Sigmoid colon (tissue), 7 donors: ENCODE data around the gene WNK2. TPM values are rescaled to one million over a fixed set of nuclear protein-coding genes. Genes with fewer than 3 reads are reported as not detected.

Experiments
- DNase-seq: peaks from one replicate; pipeline ENCODE4 v3.0.0-alpha.2; 2019
- H3K27ac ChIP-seq, 4 donors: fragments of 200-600 bp; sonication (generic); one replicate each; pipeline ENCODE4 v1.5.1; 2016 to 2019; ENCODE audit warnings: mild to moderate bottlenecking in 1 of 4
- H3K27me3 ChIP-seq, 3 donors: fragments of 200-600 bp; sonication (generic); one replicate each; pipeline ENCODE4 v1.5.1; 2019; ENCODE audit warnings: mild to moderate bottlenecking in 1 of 3
- H3K36me3 ChIP-seq, 4 donors: fragments of 200-600 bp; sonication (generic); one replicate each; pipeline ENCODE4 v1.5.1; 2016 to 2019
- H3K4me1 ChIP-seq, 4 donors: fragments of 200-600 bp; sonication (generic); one replicate each; pipeline ENCODE4 v1.5.1; 2017 to 2019
- H3K4me3 ChIP-seq, 4 donors: fragments of 200-600 bp; sonication (generic); one replicate each; pipeline ENCODE4 v1.5.1; 2017 to 2019; ENCODE audit warnings: mild to moderate bottlenecking in 2 of 4, moderate library complexity in 1 of 4
- H3K9me3 ChIP-seq, 4 donors: fragments of 200-600 bp in 3 of 4; sonication (generic) in 3 of 4; one replicate each; pipeline versions ENCODE4 v1.5.1 to v1.6.1; 2013 to 2019
- EP300 ChIP-seq, 4 donors: sonication (generic); formaldehyde crosslinking; IDR thresholded peaks; one replicate each; pipeline ENCODE4 v1.6.1; 2017; ENCODE audit warnings: antibody characterized with exemption in 4 of 4
- POLR2A ChIP-seq, 2 donors: fragments of 450-650 bp; IDR thresholded peaks; one replicate each; pipeline ENCODE4 v1.6.1; 2016; ENCODE audit warnings: antibody characterized with exemption in 2 of 2, mild to moderate bottlenecking in 2 of 2, moderate library complexity in 2 of 2
- POLR2AphosphoS5 ChIP-seq, 4 donors: sonication (generic); formaldehyde crosslinking; IDR thresholded peaks; one replicate each; pipeline ENCODE4 v1.6.1; 2017; ENCODE audit warnings: antibody characterized with exemption in 4 of 4
- WGBS, 2 donors: extraction: QIAGEN DNeasy Blood & Tissue Kit; methylation state at CpG; one replicate each; pipeline ENCODE4 v1.1.7; 2013; 5-methylcytosine and 5-hydroxymethylcytosine counted together
- intact Hi-C: fragments of 100-400 bp; cut with DNase I; formaldehyde crosslinking; loops from one replicate; pipeline ENCODE4 v1.15.1; 2023
- polyA plus RNA-seq, 3 donors: library from polyadenylated mRNA; stranded (reverse); fragments of 200-250 nt; gene quantifications; one replicate each; pipeline ENCODE4 v1.2.3, GENCODE V29; 2013
- total RNA-seq, 4 donors: library from RNA; depleted of rRNA; stranded (reverse); fragments of >200 nt; gene quantifications; one replicate each; pipeline ENCODE4 v1.1.0, GENCODE V29; 2016
- TF ChIP-seq, protein P1 (sequence below), 4 experiments: fragments of 450-650 bp in 3 of 4; fragments of 200-600 bp in 1 of 4; IDR thresholded peaks; one replicate each; pipeline ENCODE4 v1.5.1; 2016 to 2019; ENCODE audit warnings: antibody characterized with exemption in 4 of 4, mild to moderate bottlenecking in 3 of 4, moderate library complexity in 2 of 4
- donor health status: healthy with polysubstance abuse.
- donor health status: Bipolar disorder and iron deficiency.
- donor health status: healthy.

The WNK2 gene
- total and polyA plus RNA-seq, 7 donors = 12.6 to 95.8 (median 20.0) TPM

DNA sequence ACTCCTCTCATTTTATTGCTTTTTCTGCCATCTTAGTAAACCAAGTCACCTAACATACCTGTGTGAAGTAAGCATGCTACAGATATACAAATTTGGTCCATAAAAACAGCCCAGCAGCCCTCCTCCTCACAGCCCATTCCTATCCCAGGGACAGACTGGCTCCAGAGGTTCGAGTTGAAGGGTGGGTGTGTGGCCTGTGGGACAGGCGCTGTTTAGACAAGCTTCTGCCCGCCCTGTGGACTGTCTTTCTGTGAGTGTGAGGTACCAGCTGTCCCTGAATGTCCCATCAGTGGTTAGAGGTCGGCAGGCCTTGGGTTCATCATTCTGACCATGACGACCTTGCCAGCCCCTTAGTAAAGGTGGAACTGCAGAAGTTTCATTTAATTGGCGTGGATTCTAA lies 82.0 kb downstream of the WNK2 start:
- intact Hi-C loops = no loop called here
- 77 to 87% methylated on average over 6 of the region's 6 CpGs for WGBS, 2 donors

DNA sequence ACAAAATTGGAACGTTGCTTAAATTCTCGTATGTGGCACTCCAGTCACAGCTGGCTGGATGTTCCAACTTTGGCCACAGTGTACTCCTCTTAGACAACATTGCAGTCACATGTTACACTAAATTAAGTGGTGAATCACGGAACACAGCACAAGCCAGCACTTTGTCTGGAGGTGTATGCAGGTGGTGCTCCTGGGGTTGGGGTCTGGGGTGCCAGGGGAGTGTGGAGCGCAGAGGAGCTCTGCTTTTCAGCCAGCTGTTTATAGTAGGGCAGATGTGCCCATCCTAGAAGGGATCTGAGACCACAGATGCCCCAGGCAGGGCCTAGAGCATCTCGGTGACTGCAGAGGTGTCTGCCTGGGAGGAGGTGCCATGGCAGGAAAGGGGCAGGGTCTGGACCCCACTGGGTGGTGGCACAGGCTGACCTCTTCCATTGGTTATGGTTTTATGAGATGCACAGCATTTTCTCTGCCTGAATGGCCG lies 82.6 kb downstream of the WNK2 start:
- Histone ChIP-seq H3K27me3 (no peaks in the 10 kb centered on the region), H3K4me1 (no peaks in the 10 kb centered on the region), H3K9me3 (no peaks in the 10 kb centered on the region), H3K4me3 (no peak overlapping the region), H3K27ac (no peak overlapping the region), H3K36me3 (peaks cover 29 to 90% (median 46%) of the 10 kb centered on the region in 4 donors)
- TF ChIP-seq POLR2AphosphoS5 (IDR thresholded peaks at IDR 0.05) (no peak), POLR2A (IDR thresholded peaks at IDR 0.05) (no peak), EP300 (IDR thresholded peaks at IDR 0.05) (no peak)
- TF ChIP-seq, protein P1, sequence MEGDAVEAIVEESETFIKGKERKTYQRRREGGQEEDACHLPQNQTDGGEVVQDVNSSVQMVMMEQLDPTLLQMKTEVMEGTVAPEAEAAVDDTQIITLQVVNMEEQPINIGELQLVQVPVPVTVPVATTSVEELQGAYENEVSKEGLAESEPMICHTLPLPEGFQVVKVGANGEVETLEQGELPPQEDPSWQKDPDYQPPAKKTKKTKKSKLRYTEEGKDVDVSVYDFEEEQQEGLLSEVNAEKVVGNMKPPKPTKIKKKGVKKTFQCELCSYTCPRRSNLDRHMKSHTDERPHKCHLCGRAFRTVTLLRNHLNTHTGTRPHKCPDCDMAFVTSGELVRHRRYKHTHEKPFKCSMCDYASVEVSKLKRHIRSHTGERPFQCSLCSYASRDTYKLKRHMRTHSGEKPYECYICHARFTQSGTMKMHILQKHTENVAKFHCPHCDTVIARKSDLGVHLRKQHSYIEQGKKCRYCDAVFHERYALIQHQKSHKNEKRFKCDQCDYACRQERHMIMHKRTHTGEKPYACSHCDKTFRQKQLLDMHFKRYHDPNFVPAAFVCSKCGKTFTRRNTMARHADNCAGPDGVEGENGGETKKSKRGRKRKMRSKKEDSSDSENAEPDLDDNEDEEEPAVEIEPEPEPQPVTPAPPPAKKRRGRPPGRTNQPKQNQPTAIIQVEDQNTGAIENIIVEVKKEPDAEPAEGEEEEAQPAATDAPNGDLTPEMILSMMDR (IDR thresholded peaks at IDR 0.05) = no peak
- DNase-seq = peak; percentile 57
- 74 to 84% methylated on average over 6 of the region's 6 CpGs for WGBS, 2 donors
- intact Hi-C loops = no loop called here

More for the DNA sequence above, 82.0 kb downstream of the WNK2 start:
- Histone ChIP-seq H3K27ac (no peak overlapping the region), H3K9me3 (no peaks in the 10 kb centered on the region), H3K36me3 (peaks cover 29 to 91% (median 46%) of the 10 kb centered on the region in 4 donors), H3K4me1 (no peaks in the 10 kb centered on the region), H3K4me3 (no peak overlapping the region), H3K27me3 (no peaks in the 10 kb centered on the region)
- DNase-seq = peak; percentile 35
- TF ChIP-seq, protein P1 (IDR thresholded peaks at IDR 0.05) = no peak
- TF ChIP-seq POLR2AphosphoS5 (IDR thresholded peaks at IDR 0.05) (no peak), POLR2A (IDR thresholded peaks at IDR 0.05) (no peak), EP300 (IDR thresholded peaks at IDR 0.05) (no peak)

DNA sequence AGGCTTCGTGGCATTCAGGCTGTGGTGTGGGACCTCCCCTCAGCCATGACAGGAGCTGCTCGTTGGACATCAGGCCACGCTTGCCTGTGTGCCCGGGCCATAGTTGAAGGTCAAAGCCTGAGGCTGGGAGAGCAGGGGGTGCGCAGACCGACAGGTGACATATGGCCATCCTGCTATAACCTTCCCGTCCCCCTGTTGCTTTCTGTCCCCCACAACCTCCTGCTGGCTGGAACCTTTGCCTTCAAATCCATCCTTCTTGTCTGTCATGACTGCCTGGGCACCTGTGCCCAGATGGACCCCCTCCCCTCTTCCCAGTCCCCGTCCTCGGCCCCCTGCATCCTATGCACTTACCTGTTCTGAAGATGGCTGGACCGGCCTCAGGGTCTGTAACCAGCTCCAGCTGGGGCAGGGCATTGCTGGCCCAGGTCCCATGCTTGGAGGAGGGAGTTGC lies 83.2 kb downstream of the WNK2 start:
- Histone ChIP-seq H3K4me3 (no peak overlapping the region), H3K9me3 (no peaks in the 10 kb centered on the region), H3K27ac (no peak overlapping the region), H3K27me3 (no peaks in the 10 kb centered on the region), H3K36me3 (peaks cover 29 to 87% (median 45%) of the 10 kb centered on the region in 4 donors), H3K4me1 (no peaks in the 10 kb centered on the region)
- TF ChIP-seq POLR2AphosphoS5 (IDR thresholded peaks at IDR 0.05) (no peak), EP300 (IDR thresholded peaks at IDR 0.05) (no peak), POLR2A (IDR thresholded peaks at IDR 0.05) (no peak)
- TF ChIP-seq, protein P1 (IDR thresholded peaks at IDR 0.05) = no peak
- intact Hi-C loops = no loop called here
- DNase-seq = peak; percentile 52
- WGBS, 2 donors = 79 to 92% methylated on average over 10 of the region's 10 CpGs

DNA sequence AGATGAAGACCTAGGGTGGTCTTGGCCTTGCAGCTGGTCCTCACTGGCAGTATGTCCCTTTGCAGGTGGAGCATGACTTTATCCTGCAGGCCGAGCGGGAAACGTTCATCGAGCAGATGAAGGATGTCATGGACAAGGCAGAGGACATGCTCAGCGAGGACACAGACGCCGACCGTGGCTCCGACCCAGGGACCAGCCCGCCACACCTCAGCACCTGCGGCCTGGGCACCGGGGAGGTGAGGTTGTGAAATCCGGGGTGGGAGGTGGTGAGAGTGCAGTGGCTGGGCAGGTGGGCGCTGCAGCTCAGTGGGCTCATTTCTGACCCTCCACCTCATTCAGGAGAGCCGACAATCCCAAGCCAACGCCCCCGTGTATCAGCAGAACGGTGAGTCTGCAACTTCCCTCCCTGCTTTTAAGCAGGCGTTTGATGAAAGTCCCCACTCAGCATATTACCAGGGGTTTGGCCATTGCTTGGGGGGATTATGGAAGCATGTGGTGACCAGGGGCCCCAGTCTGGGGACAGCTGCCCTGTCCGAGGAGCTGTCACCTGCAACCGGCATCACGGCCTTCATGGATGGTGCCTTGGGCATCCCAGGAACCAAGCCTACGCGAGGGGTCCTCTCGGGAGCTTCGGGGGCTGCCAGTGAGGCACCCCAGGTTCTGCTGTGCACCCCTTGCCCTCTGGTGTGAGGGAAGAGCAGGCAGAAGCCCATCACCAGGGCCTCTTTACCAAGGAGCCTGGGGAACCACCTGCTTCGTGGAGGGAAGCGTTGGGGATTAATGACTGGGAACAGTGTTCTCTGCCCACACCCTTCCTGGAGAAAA lies 84.0 kb downstream of the WNK2 start:
- WGBS, 2 donors = 33 to 77% methylated on average over 28 of the region's 28 CpGs
- H3K27ac ChIP-seq = no peak overlapping the region
- intact Hi-C loops = no loop called here
- H3K9me3 ChIP-seq = no peaks in the 10 kb centered on the region
- DNase-seq = peak; percentile 59
- TF ChIP-seq POLR2AphosphoS5 (IDR thresholded peaks at IDR 0.05) = no peak
- no peak for TF ChIP-seq EP300 (IDR thresholded peaks at IDR 0.05)
- no peak for TF ChIP-seq POLR2A (IDR thresholded peaks at IDR 0.05)
- TF ChIP-seq, protein P1 (IDR thresholded peaks at IDR 0.05) = no peak
- no peaks in the 10 kb centered on the region for H3K27me3 ChIP-seq
- H3K4me3 ChIP-seq = no peak overlapping the region
- H3K4me1 ChIP-seq = no peaks in the 10 kb centered on the region
- H3K36me3 ChIP-seq = peaks cover 29 to 82% (median 38%) of the 10 kb centered on the region in 4 donors
